GM19463 (cell line): Measurements from ENCODE around the gene KIF16B.
A peak's percentile ranks its signal among the peaks of the same experiment; 100 is the strongest.

Experiments
- ATAC-seq: cut with Tn5 transposase; IDR thresholded peaks from one replicate; pipeline ENCODE4 v1.9.1; 2021; ENCODE audit warnings: mild to moderate bottlenecking, moderate library complexity; ENCODE audit not compliant: unreplicated experiment

The KIF16B gene

DNA sequence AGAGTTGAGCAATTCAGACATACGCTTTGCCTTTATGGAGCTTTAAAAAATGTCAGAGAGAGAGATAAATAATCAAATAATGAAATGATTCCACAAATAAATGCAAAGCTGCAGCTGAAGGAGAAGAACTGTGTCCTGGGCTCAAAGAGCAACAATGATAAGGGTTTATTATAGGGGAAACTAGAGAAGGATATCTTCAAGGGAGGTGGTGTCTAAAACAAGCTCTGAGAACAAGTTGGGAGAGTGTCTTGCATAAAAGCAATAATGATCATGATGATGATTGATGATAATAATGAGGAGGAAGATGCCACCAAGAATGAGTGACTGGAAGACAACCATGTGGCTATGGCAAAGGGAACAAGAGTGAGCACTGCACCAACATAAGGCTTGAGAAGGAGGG, 164.3 kb downstream of the KIF16B start:
- ATAC-seq = no peak

DNA sequence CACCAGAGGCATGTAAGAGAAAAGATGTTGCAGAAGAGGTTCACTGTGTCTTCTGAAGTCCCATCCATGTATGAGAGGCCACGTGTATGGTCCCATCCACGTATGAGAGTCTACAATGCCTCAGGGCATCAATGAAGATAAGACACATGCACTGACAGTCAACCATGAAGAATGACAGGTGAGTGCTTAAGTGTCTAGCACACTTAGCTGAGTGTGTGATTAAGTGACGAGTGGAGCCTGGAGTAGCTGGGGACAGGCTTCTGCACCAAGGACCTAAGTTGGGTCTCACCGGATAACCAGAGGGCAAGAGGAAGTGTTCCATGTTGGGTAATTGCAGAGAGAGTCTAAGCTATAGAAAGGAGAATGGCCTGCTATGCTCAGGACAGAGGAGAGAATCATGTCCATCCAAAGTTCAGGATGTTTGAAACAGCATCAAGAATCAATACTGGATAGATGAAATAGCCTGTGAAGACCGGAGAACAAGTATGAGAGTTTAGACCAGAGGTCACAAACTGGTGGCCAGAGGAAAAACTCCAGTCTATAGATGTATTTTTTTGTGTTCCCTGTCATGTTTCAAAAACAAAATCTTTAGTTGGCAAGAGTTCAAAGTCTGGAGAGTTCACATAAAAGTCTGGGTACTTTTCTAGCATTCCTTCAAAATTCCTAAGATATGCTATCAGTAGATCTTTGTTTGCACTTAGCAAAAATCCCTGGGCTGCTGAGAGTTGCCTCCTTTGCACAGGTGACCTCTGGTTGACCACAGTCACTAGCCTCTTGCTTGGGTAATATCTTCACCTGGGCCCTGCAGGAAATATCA, 165.8 kb downstream of the KIF16B start:
- no peak for ATAC-seq

DNA sequence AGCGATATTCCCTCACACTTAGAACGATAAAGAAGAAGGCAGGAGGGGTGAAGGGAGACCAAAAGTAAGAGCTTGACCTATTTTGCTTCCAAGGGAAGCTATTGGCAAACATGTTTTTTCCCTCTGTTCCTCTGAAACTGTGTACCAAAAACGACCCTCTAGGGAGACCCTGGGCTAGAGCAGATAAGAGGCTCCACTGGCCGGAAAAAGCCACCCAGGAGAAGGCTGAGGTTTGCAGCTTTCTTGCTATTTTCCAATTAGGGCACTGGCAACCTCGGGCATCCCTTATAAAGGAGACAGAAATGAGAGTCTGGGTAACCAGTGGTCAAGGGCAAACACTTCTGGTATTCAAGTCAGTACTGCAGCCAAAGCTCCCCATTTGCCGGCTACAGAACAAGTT, 168.0 kb downstream of the KIF16B start:
- ATAC-seq = no peak

DNA sequence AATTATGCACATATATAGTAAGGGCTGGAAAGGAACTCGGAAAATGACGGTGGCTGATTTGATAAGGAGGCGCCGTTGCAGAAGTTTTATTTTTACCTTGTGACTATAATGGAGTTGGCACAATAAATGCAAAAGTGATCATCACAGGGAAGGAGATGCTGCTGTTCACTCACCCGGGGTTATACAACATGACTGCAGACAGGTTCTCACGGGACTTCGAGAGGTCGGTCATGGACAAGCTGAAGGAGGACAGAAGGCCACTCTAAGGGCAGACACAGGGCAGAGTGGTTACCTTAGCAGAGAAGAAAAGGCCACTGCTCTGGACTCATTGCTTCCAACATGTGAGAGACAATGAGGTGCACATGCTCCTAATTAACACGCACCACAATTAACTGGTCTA, 168.6 kb downstream of the KIF16B start:
- no peak for ATAC-seq

DNA sequence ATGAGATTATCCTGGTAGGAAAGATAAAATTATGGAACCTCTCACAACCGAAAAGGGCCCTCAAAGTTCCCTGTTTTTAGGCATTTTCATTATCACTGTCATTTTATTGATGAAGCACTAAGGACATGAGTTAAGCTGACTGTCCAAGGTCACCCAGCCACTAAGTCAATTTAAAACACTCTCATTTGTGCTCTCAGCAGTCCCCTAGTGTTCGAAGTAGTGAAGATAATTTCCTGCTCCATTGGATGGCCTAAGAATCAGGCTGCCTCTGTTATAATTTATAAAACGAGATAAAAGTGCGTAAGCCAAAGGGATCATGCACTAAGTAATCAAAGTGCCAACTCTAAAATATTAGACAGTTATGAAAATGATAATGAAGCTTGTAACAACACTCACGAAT, 169.1 kb downstream of the KIF16B start:
- no peak for ATAC-seq

DNA sequence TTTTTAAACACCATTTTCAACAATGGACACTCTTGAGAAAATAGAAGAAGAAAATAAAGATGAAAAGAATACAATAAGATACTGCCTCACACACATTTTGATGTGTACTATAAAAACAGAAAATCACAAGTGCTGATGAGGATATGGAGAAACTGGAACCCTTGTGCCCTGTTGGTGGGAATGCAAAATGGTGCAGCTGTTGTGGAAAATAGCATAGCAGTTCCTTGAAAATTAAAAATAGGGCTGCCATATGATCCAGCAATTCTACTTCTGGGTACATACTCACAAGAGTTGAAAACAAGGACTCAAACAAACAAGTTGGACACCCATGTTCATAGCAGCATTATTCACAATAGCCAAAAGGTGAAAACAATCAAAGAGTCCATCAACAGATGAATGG, 173.0 kb downstream of the KIF16B start:
- no peak for ATAC-seq

DNA sequence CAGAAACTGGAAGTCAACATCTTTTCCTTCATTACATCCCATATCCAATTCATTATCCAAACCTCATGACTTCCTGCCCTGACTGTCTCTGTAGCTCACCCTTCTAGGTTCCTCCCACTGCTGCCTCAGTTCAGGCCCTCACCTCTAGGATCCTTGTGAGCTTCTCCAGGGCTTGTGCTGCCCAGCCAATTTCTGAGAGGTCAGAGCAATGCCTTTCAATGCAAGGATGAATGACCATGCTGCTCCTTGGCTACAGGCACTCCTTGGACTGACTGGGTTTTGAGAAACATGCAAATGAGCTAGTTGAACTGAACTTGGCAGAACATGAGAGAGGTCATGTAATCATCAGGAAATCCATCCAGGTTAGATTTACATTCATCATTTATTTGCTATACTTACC, 173.4 kb downstream of the KIF16B start:
- ATAC-seq = no peak

DNA sequence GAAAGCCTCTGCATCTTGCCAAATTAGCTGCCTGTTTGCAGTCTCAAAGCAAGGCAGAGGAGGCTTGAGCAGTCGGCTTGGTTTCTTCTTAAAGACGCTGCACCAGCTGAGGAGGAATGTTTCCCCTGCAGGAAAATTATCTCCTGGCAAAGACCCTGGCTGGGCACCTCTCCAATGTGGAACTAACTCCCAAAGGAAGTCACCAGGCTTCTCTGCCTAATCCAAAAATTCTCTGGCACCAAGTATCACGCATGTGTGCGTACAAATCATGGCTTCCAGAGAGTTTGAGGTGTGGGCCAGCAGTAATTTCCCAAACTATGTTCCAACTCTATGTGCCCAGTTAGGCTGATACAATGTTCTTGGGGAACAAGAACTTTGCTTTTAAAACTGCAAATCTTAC, 176.2 kb downstream of the KIF16B start:
- no peak for ATAC-seq

DNA sequence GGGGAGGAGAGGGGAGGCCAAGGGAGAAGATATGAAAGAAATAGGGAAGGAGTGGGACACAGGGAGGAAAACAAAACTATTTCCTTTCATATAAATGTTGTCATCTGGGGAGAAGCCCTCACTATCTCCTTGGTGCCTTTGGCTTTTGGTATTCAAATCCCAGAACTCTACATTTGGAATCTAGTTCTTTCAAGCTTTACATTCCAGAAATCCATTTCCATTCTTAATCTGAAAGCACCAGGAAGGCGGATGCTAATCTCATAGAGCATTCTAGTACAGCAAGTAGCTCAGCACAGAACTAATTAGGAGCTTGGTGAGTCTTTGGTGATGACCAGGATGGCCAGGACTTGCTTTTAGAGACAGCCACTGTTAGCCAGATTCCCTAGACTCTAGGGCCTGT, 177.9 kb downstream of the KIF16B start:
- ATAC-seq = no peak

DNA sequence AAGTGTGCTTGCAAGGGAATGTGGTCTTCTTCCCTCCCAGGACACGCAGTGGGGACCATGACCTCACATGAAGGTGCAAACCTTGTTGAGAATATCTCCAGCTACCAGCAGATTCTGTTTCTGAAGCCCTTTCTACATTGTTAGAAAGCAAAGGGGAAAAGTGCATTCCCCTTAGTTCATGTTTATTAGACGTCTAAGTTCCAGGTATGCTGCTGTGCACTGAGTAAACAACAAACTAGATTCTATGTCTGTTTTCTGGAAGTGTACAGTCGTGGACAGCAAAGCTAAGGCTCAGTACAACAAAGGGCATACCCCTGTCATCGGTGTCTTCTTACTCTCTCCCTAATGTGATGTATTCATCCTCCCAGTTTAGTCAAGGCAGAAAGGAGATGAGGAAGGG, 178.5 kb downstream of the KIF16B start:
- ATAC-seq = no peak

DNA sequence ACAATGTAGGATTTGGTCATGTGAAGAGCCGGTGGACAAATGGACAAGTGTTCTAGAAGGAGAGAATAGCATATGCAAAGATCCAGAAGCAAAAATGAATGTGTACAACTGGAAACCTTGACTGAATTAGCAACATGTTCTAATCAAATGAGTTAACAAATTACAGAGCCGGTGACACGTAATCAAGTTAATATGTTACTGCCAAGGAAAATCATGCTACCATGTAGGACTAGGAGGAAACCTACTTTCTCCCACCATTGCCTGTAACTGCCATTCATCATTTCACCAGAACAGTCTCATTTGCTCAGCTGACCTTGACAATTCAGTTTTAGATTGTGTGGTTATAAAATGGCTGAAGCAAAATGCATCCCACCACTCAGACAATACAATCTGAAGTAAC, 179.4 kb downstream of the KIF16B start:
- ATAC-seq = no peak

DNA sequence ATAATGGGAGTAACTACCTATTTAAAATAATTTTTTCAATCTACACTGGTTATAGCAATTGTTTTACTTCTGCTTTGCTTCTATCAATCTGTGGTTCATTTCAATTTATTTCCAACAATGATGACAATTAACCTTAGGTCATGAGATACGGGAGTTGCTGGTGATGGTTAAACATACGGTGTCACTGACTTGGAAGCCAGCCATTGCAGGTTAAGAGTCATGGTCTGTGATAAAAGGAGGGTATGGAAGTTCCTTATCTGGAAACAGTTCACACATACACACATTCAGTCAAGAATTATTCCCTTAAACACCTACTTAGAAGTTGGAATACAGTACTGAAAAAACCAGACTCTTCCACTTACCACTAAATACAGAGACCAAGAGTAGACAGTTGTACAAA, 180.0 kb downstream of the KIF16B start:
- ATAC-seq = no peak

DNA sequence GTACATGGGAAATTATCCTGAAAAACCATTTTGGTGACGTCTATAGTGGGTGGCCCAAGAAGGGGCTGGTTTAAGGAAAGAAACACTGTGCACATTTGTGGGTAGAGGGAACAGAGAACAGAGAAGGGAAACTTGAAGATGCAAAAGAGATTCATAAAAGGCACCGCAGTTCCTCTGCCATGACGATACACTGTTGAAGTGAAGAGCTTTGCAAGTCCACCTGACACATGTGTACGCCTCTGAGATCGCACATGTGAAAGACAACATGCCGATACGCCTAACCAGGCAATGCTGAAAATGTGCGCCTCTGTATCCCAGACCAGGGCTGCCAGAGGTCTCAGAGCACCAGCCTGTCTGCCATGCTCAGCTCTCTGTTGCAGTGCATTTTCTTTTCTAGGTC, 180.9 kb downstream of the KIF16B start:
- peak; percentile 82 for ATAC-seq

DNA sequence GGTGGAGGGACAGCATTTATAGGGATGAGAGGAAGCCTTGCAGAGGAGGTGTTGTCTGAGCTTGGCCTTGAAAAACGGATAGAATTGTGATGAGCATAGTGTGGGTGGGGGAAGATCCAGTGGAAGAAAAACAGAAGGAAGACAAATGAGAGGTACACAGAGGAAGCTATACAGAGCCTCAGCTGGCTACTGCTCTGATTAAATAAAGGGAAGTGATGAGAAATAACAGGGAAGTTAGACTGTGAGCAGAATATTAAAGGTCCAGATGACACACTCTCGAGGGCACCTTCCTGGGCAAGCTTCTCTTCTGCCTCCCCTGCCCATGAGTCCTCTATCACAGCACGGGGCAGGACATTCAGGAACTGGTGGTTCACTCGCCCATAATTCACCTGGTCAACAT, 182.3 kb downstream of the KIF16B start:
- ATAC-seq = no peak

DNA sequence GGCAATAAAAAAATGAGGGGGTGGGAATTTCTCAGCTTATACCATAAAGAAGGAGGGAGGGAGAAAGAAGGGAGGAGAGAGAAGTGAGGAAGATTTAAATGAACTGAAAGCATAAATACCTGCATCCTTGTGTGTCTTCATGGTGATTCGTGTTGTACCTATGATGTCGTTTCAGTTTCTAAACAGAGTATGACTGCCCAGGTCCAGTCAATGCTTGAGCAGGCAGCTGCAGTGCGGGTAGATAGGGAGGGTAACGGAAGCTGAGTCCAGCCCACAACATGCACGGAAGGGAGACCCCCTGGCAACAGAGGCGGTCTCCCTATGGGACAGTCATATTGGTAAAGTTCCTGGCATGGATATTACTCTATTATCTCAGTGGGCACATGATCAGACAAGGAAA, 184.5 kb downstream of the KIF16B start:
- ATAC-seq = peak; percentile 66

DNA sequence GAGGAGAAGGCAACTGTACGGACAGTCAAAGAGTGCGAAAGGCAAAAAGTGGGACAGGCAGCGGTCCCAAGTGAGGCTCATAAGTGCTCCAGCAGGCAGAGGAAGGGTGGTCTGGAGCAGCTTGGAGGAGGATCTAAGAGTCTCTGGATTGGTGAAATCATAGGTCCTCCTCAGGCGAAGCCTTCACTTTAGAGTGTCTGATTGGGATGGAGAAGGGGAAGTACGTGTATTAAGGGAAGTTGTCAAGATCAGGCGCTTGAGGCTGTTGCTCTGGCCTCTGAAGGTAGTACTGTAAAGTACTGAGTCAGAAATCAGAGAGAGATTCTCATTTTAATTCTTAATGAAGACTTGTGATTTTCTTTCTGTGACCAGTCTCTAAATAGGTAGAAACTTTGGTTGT, 185.6 kb downstream of the KIF16B start:
- ATAC-seq = no peak

DNA sequence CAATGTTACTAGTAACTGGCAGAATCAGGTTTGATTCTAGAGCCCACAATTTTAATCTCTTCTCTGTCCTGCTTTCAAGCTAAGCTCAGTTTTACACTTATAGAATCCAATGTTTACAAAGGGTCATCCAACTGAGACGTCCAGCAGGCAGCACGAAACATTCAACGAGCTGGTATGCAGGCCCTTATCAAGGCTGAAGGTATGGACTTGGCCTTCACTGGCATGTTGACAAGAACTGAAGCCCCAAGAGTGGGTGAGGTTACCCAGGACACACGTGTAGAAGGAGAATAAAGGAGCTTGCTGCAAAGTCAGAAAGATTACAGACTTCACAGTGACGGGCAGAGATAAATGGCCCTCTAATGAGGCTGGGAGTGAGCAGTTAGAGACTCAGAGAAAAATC, 187.4 kb downstream of the KIF16B start:
- ATAC-seq = no peak

DNA sequence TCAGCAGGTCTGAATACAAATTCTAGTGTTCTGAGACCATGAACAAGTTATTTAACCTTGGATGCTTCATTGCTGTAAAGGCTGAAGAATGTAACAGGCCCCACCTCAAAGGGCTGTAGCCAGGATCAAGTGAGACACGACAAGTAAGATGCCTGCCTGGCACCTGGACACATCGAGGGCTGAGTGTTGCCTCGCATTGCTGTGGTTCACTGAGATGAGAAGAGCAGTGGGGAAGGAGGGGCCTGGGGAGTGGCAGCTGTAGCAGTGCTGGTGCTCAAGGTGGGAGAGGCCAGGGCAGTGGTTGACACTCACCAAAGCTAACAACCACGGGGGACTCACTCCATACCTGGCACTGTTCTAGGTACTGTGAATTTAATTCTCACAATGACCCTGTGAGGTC, 187.8 kb downstream of the KIF16B start:
- ATAC-seq = no peak

DNA sequence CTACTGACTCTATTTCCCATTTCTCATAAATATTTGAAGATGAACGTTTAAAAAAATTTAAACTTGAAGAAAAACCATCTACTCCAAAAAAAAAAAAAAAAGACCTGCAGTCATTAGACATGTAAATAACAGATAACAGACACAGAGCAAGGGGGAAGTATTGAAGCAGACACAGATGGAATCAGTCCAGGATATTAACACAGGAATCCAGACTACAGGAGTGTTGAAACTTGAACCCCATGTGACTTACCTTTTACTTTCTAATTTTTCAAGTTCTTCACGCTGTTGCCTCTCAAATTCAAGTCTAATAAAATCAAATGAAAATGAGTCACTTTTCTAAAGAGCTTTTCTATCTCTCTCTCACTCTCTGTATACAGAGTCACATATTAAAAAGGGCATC, 191.8 kb downstream of the KIF16B start:
- no peak for ATAC-seq

DNA sequence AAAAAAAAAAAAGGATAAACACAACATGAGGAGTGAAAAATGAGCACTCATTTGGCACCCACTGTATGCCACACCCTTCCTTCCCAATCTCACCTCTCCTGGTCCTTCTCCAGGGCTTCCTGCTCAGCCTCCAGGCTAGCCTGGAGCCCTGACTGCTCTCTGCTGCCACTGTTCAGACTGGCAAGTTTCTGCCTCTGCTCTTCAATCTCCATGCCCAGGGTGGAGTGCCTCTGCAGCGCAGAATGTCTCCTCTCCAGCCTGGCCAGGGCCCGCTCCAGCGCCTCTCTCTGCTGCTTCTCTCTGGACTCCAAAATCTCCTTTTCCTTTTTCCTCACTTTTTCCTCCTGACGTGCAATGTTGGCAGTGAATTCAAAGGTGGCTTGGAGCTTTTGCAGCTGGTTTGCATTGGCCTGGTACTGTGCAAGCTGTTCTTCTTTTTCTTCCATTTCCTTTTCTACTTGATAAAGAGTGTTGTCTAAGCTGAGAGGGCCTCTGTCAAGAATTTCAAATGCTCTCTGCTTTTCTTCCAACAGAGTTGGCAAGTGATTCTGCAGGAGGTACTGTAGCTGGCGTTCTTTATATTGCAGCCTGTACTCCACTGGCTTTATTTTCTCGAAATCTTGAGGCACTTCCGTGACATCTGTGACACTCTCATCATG, 194.4 kb downstream of the KIF16B start:
- no peak for ATAC-seq

DNA sequence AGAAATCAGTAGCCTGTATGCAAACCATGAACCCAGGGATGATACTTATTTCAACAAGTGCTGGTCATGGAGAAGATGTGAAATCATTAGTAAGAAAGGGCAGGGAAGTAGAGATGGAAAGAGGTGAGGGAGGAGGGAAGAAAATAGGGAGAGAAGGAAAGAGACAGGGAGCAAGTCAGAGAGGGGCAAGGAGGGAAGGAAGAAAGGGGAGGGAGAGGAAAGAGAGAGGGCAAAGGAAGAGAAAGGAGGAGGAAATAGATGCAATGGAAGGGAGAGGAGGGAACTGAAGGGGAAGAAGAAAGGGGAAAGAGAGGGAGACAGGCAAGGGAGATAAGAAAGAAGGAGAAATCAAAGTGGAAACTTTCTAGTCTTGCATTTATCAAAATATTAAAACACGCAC, 195.1 kb downstream of the KIF16B start:
- ATAC-seq = no peak

DNA sequence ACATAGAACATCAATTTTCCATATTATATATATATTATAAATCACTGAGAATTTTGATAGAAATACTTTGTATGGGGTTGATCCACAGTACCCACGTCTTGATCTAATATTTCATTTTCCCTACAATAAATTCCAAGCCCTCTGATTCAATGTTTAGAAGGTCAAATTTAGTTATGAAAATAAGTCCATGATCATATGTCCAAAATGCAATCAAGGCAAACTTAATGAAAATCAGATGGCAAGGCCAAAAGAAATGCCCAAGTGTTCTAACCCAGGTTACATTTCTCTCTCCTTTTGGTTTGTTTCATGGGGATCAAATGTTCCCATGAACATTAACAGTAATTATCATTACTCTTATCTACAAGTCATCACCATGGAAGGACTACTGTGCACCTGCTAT, 203.8 kb downstream of the KIF16B start:
- no peak for ATAC-seq
